ENCODE data around the gene RBM28.

DNA sequence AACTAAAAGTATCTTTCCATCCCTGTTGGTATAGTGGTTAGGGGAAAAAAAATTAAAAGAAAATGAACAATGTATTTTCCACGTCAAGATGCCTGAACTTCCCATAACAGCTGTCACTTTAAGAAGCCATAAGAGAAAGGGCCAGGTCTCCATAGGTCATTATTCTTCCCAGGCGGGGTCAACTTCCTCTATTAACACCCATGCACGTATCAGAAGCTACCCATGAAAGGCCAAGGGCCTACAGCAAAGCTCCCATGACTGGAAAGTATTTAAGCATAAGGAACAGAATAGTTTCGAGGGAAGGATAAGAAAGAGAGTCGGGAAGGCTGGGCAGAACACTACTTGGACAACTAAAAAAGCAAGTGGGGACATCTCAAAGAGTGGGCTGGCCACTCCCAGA, 40.1 kb downstream of the RBM28 start:
- no peak for TF ChIP-seq POLR2A (IDR thresholded peaks at IDR 0.05)
- TF ChIP-seq, protein P1, sequence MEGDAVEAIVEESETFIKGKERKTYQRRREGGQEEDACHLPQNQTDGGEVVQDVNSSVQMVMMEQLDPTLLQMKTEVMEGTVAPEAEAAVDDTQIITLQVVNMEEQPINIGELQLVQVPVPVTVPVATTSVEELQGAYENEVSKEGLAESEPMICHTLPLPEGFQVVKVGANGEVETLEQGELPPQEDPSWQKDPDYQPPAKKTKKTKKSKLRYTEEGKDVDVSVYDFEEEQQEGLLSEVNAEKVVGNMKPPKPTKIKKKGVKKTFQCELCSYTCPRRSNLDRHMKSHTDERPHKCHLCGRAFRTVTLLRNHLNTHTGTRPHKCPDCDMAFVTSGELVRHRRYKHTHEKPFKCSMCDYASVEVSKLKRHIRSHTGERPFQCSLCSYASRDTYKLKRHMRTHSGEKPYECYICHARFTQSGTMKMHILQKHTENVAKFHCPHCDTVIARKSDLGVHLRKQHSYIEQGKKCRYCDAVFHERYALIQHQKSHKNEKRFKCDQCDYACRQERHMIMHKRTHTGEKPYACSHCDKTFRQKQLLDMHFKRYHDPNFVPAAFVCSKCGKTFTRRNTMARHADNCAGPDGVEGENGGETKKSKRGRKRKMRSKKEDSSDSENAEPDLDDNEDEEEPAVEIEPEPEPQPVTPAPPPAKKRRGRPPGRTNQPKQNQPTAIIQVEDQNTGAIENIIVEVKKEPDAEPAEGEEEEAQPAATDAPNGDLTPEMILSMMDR (IDR thresholded peaks at IDR 0.05): no peak
